Neural cell (in vitro differentiated cells): ENCODE data around the gene RNF41.

Experiments used
- CTCF ChIP-seq: fragments of 450-650 bp; IDR thresholded peaks from 2 replicates; pipeline ENCODE4 v1.5.1; 2014; ENCODE audit warnings: antibody characterized with exemption, mild to moderate bottlenecking, moderate library complexity; ENCODE audit not compliant: poor library complexity, severe bottlenecking
- EP300 ChIP-seq: fragments of 450-650 bp; conservative IDR thresholded peaks from 2 replicates; pipeline ENCODE4 v1.6.1; 2014; ENCODE audit warnings: antibody characterized with exemption, mild to moderate bottlenecking, moderate library complexity; ENCODE audit not compliant: poor library complexity, severe bottlenecking
- EZH2 ChIP-seq: fragments of 200-600, 300-800 bp; shearing (Covaris generic), sonication (generic); IDR thresholded peaks from 2 replicates; pipeline ENCODE4 v1.6.1; 2014; ENCODE audit warnings: antibody characterized with exemption, low read length, borderline replicate concordance, mild to moderate bottlenecking; ENCODE audit not compliant: insufficient read depth, poor library complexity, severe bottlenecking
- MXI1 ChIP-seq: fragments of 450-650 bp; conservative IDR thresholded peaks from 2 replicates; pipeline ENCODE4 v1.6.1; 2014; ENCODE audit warnings: antibody characterized with exemption, mild to moderate bottlenecking; ENCODE audit not compliant: poor library complexity, severe bottlenecking
- POLR2AphosphoS5 ChIP-seq: IDR thresholded peaks from 2 replicates; pipeline ENCODE4 v1.6.1; 2012
- RAD21 ChIP-seq: fragments of 450-650 bp; conservative IDR thresholded peaks from 2 replicates; pipeline ENCODE4 v1.6.1; 2014; ENCODE audit warnings: antibody characterized with exemption, mild to moderate bottlenecking, moderate library complexity
- REST ChIP-seq: IDR thresholded peaks from 2 replicates; pipeline ENCODE4 v1.6.1; 2012; ENCODE audit warnings: borderline replicate concordance
- TAF1 ChIP-seq: IDR thresholded peaks from 2 replicates; pipeline ENCODE4 v1.6.1; 2012; ENCODE audit warnings: low read depth

GRCh38 chr12:56154818-56155217 is 66.9 kb downstream of the RNF41 start:
- TF ChIP-seq CTCF (no peak), EP300 (no peak), EZH2 (no peak), REST (no peak), MXI1 (no peak), POLR2AphosphoS5 (no peak), RAD21 (no peak), TAF1 (no peak)
